Measurements from ENCODE around the gene SLAMF1.

DNA sequence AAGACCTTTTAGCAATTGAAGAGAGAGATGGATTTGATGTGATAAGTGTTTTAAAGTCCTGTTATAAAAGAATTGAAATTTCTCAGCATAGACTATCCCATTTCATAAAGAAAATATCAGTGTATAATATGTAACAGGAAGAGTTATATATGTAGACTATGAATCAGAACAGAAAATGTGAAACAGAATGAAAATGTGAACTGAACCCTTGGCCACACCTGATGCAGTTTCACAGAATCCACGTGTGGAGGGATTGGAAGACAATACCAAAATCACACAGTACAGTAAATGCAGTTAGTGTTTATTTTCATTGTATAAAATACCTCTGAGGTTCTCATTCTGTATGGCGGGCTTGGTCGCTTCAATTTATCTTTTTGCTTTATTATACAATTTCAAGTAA is 9.9 kb upstream of the SLAMF1 start:
- TF ChIP-seq GATA2 (IDR thresholded peaks at IDR 0.05; ENCODE audit: low read depth, low read length): no peak
- no peak for TF ChIP-seq GATA3 (IDR thresholded peaks at IDR 0.05; ENCODE audit: low read depth, low read length)
